OCI-M2 (cell line): ENCODE results near the gene MRPL42.
"Not testable (repeated sequence)": the region's sequence is repeated elsewhere in the genome, so short reads cannot be mapped to it uniquely, and the experiment has no call there.

Experiments used
- DNase-seq: peaks from one replicate; lab custom pipeline; 2025; ENCODE audit not compliant: unreplicated experiment; lab: John Stamatoyannopoulos, UW

MRPL42 gene

GRCh38 chr12:93497456-93497855 lies 30.1 kb downstream of the MRPL42 start:
- DNase-seq: no peak

- not testable (repeated sequence) for DNase-seq
These were observed 31.5 kb downstream of the MRPL42 start for GRCh38 chr12:93498813-93499212.

- no peak for DNase-seq
These were observed 32.9 kb downstream of the MRPL42 start for GRCh38 chr12:93500201-93500600.

- DNase-seq: no peak
These were observed 33.4 kb downstream of the MRPL42 start for GRCh38 chr12:93500667-93501066.

DNA sequence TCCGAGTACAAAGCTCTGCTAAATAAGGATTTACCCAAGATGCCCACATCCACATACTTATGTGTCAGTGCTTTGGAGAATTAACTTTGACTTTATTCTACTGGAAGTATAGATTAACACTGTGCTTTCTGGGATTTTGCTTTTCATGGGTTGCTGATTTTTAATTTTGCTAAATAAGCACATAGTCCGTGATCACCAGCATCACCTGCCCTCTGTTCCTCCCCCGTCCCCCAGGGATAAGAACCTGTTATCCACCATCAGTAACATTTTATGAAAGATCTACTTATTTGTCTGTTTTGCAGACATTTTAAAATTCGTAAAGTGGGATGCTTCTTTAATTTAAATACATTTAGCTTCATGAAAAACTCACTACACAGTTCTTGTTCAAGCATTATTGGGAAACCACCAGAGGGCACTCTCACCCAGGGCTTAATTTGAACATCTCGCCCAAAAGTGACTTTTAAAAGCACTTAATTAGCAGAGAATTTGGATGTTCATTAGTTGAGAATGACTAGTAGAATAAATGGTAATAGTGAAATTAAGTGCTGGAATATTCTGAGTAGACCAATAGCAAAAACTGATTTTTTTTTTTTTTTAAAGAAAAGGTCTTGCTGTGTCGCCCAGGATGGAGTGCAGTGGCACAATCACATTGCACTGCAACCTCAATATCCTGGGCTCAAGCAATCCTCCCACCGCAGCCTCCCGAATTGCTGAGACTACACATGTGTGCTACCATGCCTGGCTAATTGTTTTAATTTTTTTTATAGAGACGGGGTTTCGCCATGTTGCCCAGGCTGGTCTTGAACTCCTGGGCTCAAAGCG lies 35.7 kb downstream of the MRPL42 start:
- no peak for DNase-seq

DNA sequence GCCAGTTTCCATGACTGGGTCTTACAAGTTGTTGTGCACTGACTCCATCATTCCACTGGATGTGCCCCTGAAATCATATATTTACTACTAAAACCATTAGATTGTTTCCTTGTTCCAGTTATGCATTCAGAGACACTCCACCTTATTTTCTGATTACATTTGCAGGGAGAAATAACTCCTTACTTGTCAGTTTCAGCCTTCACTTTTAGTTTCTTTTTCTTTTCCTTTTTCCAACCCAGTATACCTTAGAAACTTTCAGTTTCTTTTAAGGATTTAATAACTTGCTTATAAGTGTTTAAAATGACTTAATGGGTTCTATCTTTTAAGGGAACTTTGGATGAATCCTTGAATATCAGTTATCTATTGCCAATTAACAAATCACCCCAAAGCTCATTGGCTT lies 39.9 kb downstream of the MRPL42 start:
- no peak for DNase-seq

- no peak for DNase-seq
These were observed 42.2 kb downstream of the MRPL42 start for GRCh38 chr12:93509506-93509905.

- DNase-seq: no peak
These were observed 47.5 kb downstream of the MRPL42 start for GRCh38 chr12:93514853-93515252.

DNA sequence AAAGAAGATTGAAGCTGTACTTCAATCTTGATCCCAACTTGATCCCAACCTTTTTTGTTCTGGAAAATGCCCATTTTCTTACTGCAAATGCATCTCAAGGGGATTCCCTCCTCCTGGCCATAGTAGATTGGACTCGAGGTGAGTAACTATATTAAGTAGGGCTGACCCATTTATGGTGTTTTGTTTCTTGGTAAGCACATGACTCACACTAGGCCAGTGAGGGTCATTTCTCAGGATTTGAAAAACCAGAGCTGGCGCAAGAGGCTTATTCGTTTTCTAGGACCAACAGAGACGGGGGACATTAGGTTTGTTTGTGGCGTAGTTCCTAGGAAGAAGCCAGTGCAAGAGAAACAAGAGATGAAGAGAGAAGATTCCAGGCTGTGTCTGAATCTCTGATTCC lies 51.4 kb downstream of the MRPL42 start:
- no peak for DNase-seq

DNA sequence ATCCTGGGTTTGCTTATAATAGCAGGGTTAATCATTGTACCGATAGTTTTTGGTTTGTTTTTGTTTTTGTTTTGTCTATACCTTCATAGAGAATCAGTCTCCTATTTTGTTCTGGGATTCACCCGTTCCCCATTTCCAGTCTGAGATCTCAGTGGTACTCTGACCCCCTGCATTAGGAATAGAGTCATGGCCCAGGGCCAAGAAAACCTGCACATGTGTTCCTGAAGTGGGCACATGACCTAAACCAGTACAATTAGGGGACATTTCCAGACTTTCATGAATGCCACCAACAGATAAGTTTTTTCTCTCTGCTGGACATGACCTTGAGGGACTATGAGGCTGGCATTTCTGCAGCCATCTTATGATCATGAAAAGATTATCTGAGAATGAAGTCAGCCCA lies 52.5 kb downstream of the MRPL42 start:
- no peak for DNase-seq

DNA sequence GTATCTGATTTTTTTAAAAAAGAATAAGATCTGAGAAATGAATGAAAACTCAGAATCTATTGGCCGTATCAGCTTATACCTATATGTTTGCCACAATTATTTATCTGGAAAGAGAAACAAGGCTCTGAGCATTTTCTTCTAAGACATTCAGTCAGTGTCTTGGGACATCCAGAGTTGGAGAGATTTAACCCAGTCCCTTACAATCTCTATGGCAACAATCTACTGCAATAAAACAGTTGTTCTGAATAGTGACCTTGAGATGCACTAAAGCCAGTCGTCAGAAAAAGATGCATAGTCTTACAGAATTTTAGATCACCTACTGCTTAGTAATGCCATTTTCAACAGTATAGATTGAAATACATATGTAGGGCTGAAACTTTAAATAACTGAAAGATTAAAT lies 53.1 kb downstream of the MRPL42 start:
- DNase-seq: no peak

DNA sequence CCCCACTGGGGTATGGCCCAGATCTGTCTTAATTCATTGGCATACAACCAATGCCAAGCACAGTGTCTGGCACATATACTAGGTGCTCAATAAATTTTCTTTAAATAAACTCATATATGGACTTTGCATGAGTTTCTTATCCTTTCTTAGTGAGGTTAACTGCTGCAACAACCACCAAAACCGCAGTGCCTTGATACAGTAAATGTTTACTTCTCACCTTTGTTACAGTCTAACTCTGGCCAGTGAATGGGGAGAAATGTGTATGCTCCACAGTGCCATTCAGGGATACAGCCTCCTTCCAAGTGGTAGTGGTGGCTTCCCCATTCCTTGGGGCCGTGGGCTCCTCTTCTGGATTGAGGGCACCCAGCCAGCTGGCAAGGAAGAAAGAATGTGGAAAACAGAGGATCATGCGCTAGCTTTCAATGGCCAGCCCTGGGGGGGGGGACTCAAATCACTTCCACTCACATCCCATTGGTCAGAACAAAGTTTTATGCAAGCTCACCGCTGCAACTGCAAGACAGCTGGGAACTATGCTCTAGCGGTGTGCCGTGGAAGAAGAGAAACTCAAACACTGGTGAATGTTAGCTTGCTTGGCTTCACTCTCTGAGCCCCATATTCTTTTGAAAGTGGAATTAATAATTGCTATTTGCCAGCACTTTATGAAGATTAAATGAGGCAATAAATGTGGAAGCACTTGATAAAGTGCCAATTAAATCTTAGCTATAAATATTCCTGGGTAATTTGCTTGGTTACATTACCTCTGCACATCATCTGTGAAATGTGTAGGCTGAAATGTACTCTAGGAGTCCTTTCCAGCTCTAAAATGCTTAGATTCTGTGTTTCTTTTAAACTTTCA lies 54.1 kb downstream of the MRPL42 start:
- no peak for DNase-seq

- no peak for DNase-seq
These were observed 57.2 kb downstream of the MRPL42 start for GRCh38 chr12:93524386-93525133.

GRCh38 chr12:93526786-93527428 lies 59.6 kb downstream of the MRPL42 start:
- DNase-seq: no peak

- DNase-seq: no peak
These were observed 63.0 kb downstream of the MRPL42 start for GRCh38 chr12:93530358-93530757.

DNA sequence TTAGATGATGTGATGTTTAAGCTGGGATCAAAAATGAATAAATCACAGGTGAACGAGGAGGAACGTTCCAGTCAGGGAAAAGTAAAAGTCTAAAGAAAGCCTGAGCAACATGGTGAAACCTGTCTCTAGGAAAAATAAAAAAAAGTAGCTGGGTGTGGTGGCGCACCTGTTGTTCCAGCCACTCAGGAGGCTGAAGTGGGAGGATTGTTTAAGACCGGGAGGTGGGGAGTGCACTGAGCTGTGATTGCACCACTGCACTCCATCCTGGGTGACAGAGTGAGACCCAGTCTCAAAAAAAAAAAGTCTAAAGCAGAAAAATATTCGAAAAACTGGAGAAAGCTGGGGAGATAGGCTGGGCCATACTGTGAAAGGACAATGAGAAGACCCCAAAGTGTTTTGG lies 66.0 kb downstream of the MRPL42 start:
- DNase-seq: no peak

- no peak for DNase-seq
These were observed 68.9 kb downstream of the MRPL42 start for GRCh38 chr12:93536111-93536765.

- DNase-seq: no peak
These were observed 69.6 kb downstream of the MRPL42 start for GRCh38 chr12:93536766-93537488.

DNA sequence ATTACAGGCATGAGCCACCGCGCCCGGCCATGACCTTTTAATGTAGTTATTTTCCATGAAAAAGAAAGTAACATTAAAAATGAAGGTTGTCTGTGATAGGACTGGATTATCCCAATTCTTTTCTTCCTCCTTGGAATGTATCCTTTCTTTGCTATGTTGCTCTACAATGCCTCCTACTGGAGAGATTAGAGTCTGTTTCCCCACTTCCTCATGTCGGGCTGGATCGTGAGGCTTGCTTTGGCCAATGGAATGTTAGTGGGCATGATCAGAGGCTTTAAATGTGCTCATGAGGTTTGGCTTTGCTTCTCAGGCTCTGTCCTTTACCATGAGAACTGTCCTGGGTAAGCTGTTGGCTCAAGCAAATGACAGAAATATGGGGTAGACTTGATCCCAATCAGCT lies 70.5 kb downstream of the MRPL42 start:
- DNase-seq: no peak

DNA sequence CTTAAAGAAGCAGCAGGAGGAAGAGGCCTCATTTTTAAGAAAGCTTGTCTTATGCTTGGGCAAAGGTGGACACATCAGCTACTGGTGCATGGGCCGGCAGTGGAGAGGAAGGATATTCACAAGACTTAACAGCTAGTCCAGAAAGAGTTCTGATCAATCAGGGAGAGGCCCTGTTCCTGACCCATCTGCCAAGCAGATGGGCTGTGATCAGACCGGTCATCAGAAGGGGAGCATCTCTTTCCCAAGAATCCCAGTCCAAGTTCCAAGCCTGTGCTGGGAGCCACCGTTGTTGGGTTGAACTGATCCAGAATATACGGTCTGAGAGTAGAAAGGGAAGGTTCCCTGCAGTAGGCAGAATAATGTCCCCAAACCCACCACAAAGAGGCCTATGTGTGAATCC lies 72.5 kb downstream of the MRPL42 start:
- no peak for DNase-seq
